ENCODE measurements around the gene CCDC158. TPM values are rescaled to one million over a fixed set of nuclear protein-coding genes. Genes with fewer than 3 reads are reported as not detected.

Gene CCDC158
- total and polyA plus RNA-seq, 10 donors = 0.02 to 0.24 (median 0.18) TPM; not detected in 4

DNA sequence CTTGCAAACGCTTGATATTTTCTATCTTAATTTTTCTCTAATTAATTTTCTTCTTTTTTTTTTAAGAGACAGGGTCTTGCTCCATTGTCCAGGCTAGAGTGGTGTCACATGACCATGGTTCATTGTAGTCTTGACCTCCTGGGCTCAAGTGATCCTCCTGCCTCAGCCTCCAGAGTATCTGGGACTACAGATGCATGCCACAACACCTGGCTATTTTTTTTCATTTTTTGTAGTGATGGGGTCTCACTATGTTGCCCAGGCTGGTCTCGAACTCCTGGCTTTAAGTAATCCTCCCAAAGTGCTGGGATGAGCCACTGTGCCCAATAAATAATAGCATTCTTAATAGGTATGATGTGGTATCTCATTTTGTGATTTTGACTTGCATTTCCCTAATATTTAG lies 32.3 kb upstream of the CCDC158 start:
- intact Hi-C loops (cut with DNase I; ENCODE audit: low total_unique reads) = no loop called here
- WGBS, 5 donors = 74 to 96% (median 80%) methylated on average over 2 of the region's 2 CpGs
- Histone ChIP-seq H3K27ac (no peak overlapping the region), H3K27me3 (replicated peaks in 1 of 7) (no peaks in the 10 kb centered on the region), H3K4me3 (no peak overlapping the region), H3K9me3 (no peaks in the 10 kb centered on the region), H3K4me1 (no peaks in the 10 kb centered on the region), H3K36me3 (no peaks in the 10 kb centered on the region)
- TF ChIP-seq, protein P1, sequence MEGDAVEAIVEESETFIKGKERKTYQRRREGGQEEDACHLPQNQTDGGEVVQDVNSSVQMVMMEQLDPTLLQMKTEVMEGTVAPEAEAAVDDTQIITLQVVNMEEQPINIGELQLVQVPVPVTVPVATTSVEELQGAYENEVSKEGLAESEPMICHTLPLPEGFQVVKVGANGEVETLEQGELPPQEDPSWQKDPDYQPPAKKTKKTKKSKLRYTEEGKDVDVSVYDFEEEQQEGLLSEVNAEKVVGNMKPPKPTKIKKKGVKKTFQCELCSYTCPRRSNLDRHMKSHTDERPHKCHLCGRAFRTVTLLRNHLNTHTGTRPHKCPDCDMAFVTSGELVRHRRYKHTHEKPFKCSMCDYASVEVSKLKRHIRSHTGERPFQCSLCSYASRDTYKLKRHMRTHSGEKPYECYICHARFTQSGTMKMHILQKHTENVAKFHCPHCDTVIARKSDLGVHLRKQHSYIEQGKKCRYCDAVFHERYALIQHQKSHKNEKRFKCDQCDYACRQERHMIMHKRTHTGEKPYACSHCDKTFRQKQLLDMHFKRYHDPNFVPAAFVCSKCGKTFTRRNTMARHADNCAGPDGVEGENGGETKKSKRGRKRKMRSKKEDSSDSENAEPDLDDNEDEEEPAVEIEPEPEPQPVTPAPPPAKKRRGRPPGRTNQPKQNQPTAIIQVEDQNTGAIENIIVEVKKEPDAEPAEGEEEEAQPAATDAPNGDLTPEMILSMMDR (IDR thresholded peaks at IDR 0.05 in 8 of 11, conservative IDR thresholded peaks at IDR 0.05 in 3 of 11) = no peak
- no peak for TF ChIP-seq POLR2AphosphoS5 (IDR thresholded peaks at IDR 0.05)
- TF ChIP-seq POLR2A (IDR thresholded peaks at IDR 0.05) = no peak
- no peak for DNase-seq

DNA sequence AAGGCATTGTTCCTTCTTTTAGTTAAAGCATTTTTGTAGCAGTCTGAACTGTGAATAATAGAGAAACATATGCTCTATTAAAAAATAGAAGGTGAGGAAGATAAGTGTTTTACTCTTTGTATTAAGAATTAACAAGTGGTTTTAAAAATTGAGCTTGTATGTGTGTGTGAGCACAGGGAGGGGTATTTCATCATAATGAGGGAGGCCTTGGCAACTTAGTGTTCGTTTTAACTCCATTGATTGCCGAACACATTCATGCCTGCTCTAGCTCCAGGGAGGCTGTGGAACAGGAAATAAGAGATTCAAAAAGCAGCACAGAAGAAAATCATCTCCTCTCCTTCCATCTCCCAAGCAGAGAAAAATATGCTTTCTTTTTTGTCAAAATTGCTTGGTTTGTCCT lies 28.9 kb upstream of the CCDC158 start:
- intact Hi-C loops (cut with DNase I; ENCODE audit: low total_unique reads) = no loop called here
- no peak overlapping the region for H3K27ac ChIP-seq
- no peaks in the 10 kb centered on the region for H3K36me3 ChIP-seq
- no peaks in the 10 kb centered on the region for H3K4me1 ChIP-seq
- no peaks in the 10 kb centered on the region for H3K9me3 ChIP-seq
- H3K4me3 ChIP-seq = no peak overlapping the region
- 53 to 65% (median 61%) methylated on average over 2 of the region's 2 CpGs for WGBS, 5 donors
- TF ChIP-seq POLR2AphosphoS5 (IDR thresholded peaks at IDR 0.05) (no peak), POLR2A (IDR thresholded peaks at IDR 0.05) (no peak)
- TF ChIP-seq, protein P1 (IDR thresholded peaks at IDR 0.05 in 8 of 11, conservative IDR thresholded peaks at IDR 0.05 in 3 of 11) = no peak
- H3K27me3 ChIP-seq (replicated peaks in 1 of 7) = no peaks in the 10 kb centered on the region
- no peak for DNase-seq

DNA sequence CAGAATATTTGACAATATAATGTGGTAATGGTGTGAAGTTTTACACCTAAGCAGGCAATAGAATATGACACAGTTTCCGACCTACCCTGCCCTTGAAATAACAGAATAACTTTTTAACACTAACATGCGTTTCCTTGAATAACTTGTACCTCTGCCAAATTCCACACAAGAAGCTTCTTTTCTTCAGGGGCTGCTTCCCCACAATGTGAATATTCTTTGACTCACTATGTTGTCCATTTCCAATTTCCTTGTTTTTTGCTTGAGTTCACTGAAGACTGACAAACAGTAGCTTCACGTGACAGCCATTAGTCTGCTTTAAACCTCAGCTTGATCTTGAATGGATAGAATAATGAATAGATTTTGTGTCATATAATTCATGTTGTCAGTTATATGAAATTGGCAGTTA lies 28.4 kb upstream of the CCDC158 start:
- Histone ChIP-seq H3K4me1 (no peaks in the 10 kb centered on the region), H3K27ac (no peak overlapping the region), H3K9me3 (no peaks in the 10 kb centered on the region), H3K4me3 (no peak overlapping the region), H3K36me3 (no peaks in the 10 kb centered on the region), H3K27me3 (replicated peaks in 1 of 7) (no peaks in the 10 kb centered on the region)
- intact Hi-C loops (cut with DNase I; ENCODE audit: low total_unique reads) = no loop called here
- DNase-seq = no peak
- no peak for TF ChIP-seq POLR2A (IDR thresholded peaks at IDR 0.05)
- no peak for TF ChIP-seq POLR2AphosphoS5 (IDR thresholded peaks at IDR 0.05)
- TF ChIP-seq, protein P1 (IDR thresholded peaks at IDR 0.05 in 8 of 11, conservative IDR thresholded peaks at IDR 0.05 in 3 of 11) = no peak
- WGBS, 5 donors = 49 to 63% (median 59%) methylated on average over 3 of the region's 3 CpGs

DNA sequence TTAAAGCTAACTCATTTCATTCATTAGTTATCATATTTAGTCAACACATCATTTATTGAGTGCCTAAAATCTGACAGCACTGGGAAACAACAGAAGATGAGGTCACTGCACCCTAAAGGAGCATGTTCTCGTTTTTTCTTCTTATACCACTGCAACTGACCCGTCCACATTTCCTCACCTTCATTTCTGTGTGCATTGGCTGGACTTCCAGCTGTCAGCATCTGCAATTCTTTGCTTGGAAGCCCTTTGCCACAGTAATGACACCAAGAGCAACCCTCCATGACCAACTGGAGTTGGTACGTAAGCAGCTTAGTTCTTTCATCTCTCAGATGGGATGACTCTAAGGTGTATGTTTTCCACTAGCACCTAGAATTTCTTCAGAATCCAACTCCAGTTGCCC lies 27.3 kb upstream of the CCDC158 start:
- no peak for DNase-seq
- Histone ChIP-seq H3K27ac (no peak overlapping the region), H3K4me3 (no peak overlapping the region), H3K27me3 (replicated peaks in 1 of 7) (no peaks in the 10 kb centered on the region), H3K36me3 (no peaks in the 10 kb centered on the region), H3K9me3 (no peaks in the 10 kb centered on the region), H3K4me1 (no peaks in the 10 kb centered on the region)
- WGBS, 5 donors = 77 to 94% (median 84%) methylated on average over 3 of the region's 3 CpGs
- intact Hi-C loops (cut with DNase I; ENCODE audit: low total_unique reads) = no loop called here
- TF ChIP-seq POLR2AphosphoS5 (IDR thresholded peaks at IDR 0.05) (no peak), POLR2A (IDR thresholded peaks at IDR 0.05) (no peak)
- TF ChIP-seq, protein P1 (IDR thresholded peaks at IDR 0.05 in 8 of 11, conservative IDR thresholded peaks at IDR 0.05 in 3 of 11) = no peak
